Tracheal epithelial cell (primary cell): ENCODE results near the gene KCNQ4. TPM values are rescaled to one million over a fixed set of nuclear protein-coding genes. Genes with fewer than 3 reads are reported as not detected.

Experiments
- total RNA-seq: library from RNA; depleted of rRNA; stranded (reverse); fragments of >200 nt; gene quantifications from 2 replicates; pipeline ENCODE4 v1.2.1, GENCODE V29; 2014

Gene KCNQ4
- total RNA-seq, result 0.48 TPM in 1 of 2 replicates, not detected in the other

DNA sequence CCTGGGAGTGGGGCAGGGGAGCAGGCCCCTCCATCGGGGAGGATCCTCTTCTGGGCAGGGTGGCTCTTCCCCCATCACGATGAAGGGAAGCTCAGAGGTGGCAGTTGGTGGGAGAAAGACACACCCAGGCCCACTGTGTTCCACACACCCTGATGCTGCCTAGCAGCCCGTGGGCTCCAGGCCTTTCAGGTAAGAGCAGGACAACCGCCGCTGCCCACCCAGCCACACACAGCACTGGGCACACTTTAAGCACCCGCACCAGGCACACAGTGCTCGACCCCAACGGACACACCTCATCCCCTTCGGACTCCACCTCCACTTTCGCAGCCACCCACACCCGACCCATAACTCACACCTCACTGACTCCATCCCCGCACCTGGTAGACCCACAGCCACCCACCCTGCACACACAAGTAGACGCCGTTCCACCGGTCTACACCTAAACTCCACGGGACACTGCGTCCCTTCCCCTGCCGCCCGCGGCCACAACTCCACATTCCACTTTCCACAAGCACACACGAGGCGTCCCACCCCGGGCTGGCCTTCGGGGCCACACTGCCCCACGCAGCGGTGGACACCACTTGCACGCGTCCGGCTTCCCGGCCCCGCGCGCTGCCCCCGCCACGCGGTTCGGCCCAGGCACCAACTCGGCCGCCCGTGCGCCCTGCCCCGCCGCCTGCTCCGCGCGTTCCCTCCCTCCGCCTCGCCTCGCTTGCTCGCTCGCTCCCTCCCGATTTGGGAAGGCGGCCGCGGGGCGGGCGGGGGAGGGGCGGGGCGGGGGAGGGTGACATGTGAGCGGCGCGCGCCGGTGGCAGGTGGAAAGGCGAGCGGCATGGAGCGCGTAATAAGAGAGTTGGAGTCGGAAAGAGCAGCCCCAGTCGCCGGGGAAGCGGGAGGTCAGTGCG, at the start of gene KCNQ4:
TSS of gene KCNQ4 (plus strand) at position 787 of the 905 bp plus-strand sequence. CDS start 307 bp downstream, outside the sequence.

DNA sequence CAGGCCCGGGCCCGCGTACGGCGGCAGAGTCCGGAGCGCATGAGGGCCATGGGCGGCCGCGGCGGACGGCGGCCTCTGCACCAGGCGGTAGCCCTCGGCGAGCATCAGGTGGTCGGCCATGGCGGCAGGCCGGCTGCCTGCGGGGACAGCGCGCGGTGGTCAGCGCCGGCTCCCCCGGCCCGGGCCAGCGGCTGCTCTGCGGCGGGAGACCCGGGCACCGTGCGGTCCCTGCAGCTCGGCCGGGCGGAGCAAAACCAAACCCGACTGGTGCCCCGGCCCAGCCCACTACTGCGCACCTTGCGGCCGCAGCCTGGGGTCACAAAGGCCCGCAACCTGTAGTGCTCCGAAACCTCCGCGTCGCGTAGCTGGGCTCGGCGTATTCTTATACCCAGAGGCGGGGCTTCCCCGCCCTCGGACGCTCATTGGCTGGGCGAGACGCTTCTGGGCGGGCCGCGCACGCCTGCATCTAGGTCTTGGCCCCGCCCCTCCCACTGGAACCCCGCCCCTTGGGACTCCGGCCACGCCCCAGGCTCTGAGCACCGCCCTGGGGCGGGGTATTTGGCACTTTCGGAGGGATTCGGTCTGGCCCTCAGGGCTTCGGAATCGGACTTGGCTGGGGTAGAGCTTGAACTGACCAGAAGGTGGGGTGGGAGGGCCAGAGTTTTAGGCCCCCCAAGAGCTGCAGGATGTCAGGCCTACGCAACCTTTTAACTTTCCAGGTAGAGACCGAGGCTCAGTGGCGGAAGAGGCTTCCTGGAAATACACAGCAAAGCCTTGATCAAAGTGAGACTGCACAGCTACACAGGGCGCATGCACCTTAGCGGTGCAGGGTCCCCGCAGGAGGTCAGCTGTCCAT, 78.6 kb downstream of the KCNQ4 start, which contains the start of gene CITED4:
TSS of gene CITED4 (minus strand) at position 356 of the 856 bp plus-strand sequence. CDS start at position 120, 236 bp downstream.

Other genes starting within 250 kb of the KCNQ4 start
- gene RIMS3, start 118.1 kb upstream of the KCNQ4 start, total RNA-seq, result 1.7 TPM in 2 replicates
- 18.3 and 22.8 TPM in 2 replicates for gene NFYC, start 92.1 kb upstream of the KCNQ4 start, total RNA-seq
- gene CITED4, start 78.6 kb downstream of the KCNQ4 start, total RNA-seq, result 24.3 and 43.1 TPM in 2 replicates
- gene CTPS1, start 195.9 kb downstream of the KCNQ4 start, total RNA-seq, result 19.6 and 32.3 TPM in 2 replicates
- gene SLFNL1, start 237.9 kb downstream of the KCNQ4 start, total RNA-seq, result under 0.01 TPM in 1 of 2 replicates, not detected in the other